Ishikawa (cell line): ENCODE measurements around the gene RAB31.

ENCODE experiments used
- CEBPB ChIP-seq: IDR thresholded peaks from 2 replicates; pipeline ENCODE4 v1.6.1; 2012
- CREB1 ChIP-seq: IDR thresholded peaks from 2 replicates; pipeline ENCODE4 v1.6.1; 2012; ENCODE audit warnings: low read depth
- EGR1 ChIP-seq: IDR thresholded peaks from 2 replicates; pipeline ENCODE4 v1.6.1; 2012
- EP300 ChIP-seq: IDR thresholded peaks from 2 replicates; pipeline ENCODE4 v1.6.1; 2012; ENCODE audit warnings: borderline replicate concordance
- FOXM1 ChIP-seq: IDR thresholded peaks from 2 replicates; pipeline ENCODE4 v1.6.1; 2012; ENCODE audit warnings: low read depth, borderline replicate concordance
- NFIC ChIP-seq: IDR thresholded peaks from 2 replicates; pipeline ENCODE4 v1.6.1; 2012
- RAD21 ChIP-seq: IDR thresholded peaks from 2 replicates; pipeline ENCODE4 v1.6.1; 2012; ENCODE audit warnings: low read depth
- TAF1 ChIP-seq: IDR thresholded peaks from 2 replicates; pipeline ENCODE4 v1.6.1; 2012; ENCODE audit warnings: low read depth, mild to moderate bottlenecking
- TCF12 ChIP-seq: IDR thresholded peaks from 2 replicates; pipeline ENCODE4 v1.6.1; 2012; ENCODE audit warnings: low read depth
- TEAD4 ChIP-seq: IDR thresholded peaks from 2 replicates; pipeline ENCODE4 v1.6.1; 2012
- YY1 ChIP-seq: IDR thresholded peaks from 2 replicates; pipeline ENCODE4 v1.6.1; 2012; ENCODE audit warnings: low read depth
- ZBTB7A ChIP-seq: IDR thresholded peaks from 2 replicates; pipeline ENCODE4 v1.6.1; 2012; ENCODE audit warnings: low read depth
- TF ChIP-seq, protein P1 (sequence below): IDR thresholded peaks from 2 replicates; pipeline ENCODE4 v1.6.1; 2012
- TF ChIP-seq, protein P2 (sequence below): IDR thresholded peaks from 2 replicates; pipeline ENCODE4 v1.6.1; 2012
- TF ChIP-seq, protein P3 (sequence below): IDR thresholded peaks from 2 replicates; pipeline ENCODE4 v1.6.1; 2012; ENCODE audit warnings: low read depth, mild to moderate bottlenecking

The RAB31 gene

DNA sequence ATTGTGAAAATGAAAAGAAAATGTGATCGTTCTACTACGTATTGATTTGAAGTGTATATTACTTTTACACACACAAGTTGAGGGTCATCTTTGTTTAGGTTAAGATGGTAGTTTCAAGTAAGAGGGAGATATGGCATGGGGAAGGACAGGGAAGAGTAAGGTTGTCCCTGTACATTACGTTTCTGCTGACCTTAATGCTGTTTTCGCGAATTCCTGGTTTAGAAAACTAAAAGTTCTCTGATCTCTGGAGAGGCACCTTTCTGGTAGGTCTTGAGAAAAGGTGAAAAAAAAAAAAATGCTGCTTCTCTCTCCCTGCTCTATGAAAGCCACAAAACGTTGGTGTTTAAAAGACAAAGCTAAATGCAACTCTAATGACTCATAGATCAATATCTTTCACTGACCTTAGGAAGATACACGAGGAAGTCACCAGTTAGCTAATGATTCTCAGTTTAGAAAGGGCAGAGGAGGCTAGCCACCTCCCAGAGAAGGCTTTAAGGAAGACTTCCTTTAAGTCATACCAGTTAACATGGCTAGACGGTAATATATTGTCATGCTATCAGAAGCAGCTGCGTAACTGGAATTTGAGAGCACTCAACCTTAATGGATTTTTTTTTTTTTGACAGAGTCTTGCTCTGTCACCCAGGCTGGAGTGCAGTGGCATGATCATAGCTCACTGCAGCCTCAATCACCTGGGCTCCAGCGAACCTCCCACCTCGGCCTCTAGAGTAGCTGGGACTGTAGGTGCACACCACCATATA is 190.9 kb downstream of the RAB31 start:
- TF ChIP-seq RAD21 (no peak), EP300 (no peak), TAF1 (no peak), YY1 (no peak), TCF12 (no peak), EGR1 (no peak), CEBPB (no peak), CREB1 (no peak), TEAD4 (no peak), NFIC (no peak), FOXM1 (no peak), ZBTB7A (no peak)
- TF ChIP-seq, protein P1, sequence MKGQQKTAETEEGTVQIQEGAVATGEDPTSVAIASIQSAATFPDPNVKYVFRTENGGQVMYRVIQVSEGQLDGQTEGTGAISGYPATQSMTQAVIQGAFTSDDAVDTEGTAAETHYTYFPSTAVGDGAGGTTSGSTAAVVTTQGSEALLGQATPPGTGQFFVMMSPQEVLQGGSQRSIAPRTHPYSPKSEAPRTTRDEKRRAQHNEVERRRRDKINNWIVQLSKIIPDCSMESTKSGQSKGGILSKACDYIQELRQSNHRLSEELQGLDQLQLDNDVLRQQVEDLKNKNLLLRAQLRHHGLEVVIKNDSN = no peak
- TF ChIP-seq, protein P2, sequence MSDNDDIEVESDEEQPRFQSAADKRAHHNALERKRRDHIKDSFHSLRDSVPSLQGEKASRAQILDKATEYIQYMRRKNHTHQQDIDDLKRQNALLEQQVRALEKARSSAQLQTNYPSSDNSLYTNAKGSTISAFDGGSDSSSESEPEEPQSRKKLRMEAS = no peak
- TF ChIP-seq, protein P3, sequence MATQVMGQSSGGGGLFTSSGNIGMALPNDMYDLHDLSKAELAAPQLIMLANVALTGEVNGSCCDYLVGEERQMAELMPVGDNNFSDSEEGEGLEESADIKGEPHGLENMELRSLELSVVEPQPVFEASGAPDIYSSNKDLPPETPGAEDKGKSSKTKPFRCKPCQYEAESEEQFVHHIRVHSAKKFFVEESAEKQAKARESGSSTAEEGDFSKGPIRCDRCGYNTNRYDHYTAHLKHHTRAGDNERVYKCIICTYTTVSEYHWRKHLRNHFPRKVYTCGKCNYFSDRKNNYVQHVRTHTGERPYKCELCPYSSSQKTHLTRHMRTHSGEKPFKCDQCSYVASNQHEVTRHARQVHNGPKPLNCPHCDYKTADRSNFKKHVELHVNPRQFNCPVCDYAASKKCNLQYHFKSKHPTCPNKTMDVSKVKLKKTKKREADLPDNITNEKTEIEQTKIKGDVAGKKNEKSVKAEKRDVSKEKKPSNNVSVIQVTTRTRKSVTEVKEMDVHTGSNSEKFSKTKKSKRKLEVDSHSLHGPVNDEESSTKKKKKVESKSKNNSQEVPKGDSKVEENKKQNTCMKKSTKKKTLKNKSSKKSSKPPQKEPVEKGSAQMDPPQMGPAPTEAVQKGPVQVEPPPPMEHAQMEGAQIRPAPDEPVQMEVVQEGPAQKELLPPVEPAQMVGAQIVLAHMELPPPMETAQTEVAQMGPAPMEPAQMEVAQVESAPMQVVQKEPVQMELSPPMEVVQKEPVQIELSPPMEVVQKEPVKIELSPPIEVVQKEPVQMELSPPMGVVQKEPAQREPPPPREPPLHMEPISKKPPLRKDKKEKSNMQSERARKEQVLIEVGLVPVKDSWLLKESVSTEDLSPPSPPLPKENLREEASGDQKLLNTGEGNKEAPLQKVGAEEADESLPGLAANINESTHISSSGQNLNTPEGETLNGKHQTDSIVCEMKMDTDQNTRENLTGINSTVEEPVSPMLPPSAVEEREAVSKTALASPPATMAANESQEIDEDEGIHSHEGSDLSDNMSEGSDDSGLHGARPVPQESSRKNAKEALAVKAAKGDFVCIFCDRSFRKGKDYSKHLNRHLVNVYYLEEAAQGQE = no peak

DNA sequence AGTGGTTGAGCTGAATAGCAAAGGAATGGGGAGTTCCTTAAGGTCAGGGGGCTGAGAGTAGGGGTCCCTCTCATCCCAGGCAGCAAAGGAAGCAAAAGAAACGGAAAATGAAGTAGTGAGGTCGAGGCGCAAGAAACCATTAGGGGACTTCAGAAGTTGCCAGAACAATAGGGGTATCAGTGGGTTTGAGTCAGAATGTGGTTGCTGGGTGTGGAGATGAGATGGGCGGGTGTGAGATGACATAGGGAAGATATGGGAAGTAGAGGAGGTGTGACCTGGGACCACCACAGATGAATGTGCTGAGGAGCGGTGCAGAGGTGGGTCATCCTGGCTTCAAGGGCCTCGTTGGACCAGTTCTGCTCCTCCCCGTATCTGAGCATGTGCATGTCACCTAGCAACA is 192.6 kb downstream of the RAB31 start:
- no peak for TF ChIP-seq CREB1
- no peak for TF ChIP-seq ZBTB7A

DNA sequence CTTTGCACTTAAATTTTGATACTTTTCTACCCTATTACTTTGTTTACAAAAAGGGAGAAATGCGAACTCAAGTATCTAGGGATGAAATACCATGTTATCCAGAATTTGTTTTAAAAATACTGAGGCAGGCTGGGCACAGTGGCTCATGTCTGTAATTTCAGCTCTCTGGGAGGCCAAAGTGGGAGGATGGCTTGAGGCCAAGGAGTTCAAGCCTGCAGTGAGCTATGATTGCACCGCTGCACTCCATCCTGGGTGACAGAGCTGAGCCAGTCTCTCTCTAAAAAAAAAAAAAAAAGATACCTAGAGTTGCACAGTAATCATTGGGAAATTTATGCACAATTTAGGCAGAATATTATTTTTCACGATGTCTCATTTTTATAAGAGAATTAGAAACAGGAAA is 193.3 kb downstream of the RAB31 start:
- TF ChIP-seq NFIC = peak; percentile 54
- no peak for TF ChIP-seq ZBTB7A

DNA sequence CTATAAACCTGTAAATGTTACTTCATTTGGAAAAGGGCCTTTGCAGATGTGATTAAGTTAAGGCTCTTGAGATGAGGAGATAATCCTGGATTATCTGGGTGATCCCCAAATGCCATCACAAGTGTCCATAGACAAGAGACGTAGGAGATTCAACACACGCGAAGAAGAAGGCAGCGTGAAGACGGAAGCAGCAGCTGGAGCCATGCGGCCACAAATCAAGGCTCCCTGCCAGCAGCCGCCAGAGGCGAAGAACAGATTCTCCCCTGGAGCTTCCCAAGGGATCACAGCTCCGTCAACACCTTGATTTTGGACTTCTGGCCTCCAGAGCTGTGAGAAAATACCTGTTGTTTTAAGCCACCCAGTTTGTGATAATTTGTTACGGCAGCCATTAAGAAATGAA is 194.7 kb downstream of the RAB31 start:
- TF ChIP-seq, protein P1 = no peak
- TF ChIP-seq EGR1 = no peak
- no peak for TF ChIP-seq TCF12

DNA sequence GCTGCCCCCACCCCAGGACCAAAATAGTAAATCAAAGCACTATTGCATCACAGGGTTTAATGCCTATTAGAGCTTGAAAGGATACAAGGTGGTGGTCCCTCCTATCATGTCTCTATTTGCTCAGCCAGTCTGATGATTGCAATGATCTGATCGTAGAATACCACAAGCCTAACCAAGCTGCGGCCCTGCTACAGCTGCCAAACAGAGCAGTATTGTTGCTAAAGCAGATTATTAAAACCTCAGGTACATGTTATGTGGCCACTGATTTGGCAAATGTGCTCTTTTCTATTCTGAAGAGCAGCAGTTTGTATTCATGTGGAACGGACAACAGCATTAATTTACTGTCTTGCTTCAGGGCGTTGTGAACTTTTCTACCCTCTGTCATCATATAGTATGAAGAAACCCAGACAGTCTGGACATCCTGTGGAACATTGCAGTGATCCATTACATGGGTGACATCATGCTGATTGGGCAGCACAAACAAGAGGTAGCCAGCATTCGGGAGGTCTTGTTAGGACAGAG is 197.4 kb downstream of the RAB31 start:
- TF ChIP-seq ZBTB7A (no peak), TAF1 (no peak), TEAD4 (no peak), YY1 (no peak), FOXM1 (no peak), EGR1 (no peak), NFIC (no peak), EP300 (no peak), TCF12 (no peak), CEBPB (no peak)
- TF ChIP-seq, protein P1 = no peak
- TF ChIP-seq, protein P2 = no peak

DNA sequence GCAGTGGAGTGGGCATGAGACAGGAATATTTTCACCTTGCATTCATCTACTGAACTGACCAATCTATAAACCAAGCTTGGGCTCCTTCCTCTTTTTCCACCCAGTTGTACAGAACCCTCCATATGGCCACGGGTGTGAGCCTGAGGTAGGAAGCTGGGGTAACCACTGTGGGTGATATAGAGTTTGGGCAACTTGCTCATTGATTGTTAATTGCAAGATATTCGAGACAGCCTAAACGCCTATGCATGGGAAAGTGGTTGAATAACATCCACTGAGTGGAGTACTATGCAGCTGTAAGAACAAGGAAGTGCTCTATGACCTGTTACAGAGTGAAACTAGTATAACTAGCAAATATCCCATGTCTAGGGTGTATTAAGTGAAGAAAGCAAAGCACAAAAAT is 198.4 kb downstream of the RAB31 start:
- TF ChIP-seq ZBTB7A (no peak), TAF1 (no peak), FOXM1 (no peak), RAD21 (no peak), NFIC (no peak), EP300 (no peak), CEBPB (no peak), YY1 (no peak), TCF12 (no peak), CREB1 (no peak), EGR1 (no peak), TEAD4 (no peak)
- TF ChIP-seq, protein P3 = no peak
- TF ChIP-seq, protein P1 = no peak
- TF ChIP-seq, protein P2 = no peak
